Choroid plexus epithelial cell (primary cell): ENCODE results near the gene ATP2C1.

ENCODE experiments used
- DNase-seq: peaks from one replicate; pipeline ENCODE4 v3.0.0-alpha.2; 2010; ENCODE audit warnings: low read depth
- H3K4me3 ChIP-seq: 2 replicates; pipeline ENCODE4 v1.5.1; 2011; ENCODE audit warnings: low read depth, mild to moderate bottlenecking, control low read depth, low read length, moderate library complexity
- TF ChIP-seq, protein P1 (sequence below): conservative IDR thresholded peaks from 2 replicates; pipeline ENCODE4 v1.5.1; 2011; ENCODE audit warnings: low read depth, mild to moderate bottlenecking, control low read depth, inconsistent platforms, low read length, moderate library complexity

The ATP2C1 gene

DNA sequence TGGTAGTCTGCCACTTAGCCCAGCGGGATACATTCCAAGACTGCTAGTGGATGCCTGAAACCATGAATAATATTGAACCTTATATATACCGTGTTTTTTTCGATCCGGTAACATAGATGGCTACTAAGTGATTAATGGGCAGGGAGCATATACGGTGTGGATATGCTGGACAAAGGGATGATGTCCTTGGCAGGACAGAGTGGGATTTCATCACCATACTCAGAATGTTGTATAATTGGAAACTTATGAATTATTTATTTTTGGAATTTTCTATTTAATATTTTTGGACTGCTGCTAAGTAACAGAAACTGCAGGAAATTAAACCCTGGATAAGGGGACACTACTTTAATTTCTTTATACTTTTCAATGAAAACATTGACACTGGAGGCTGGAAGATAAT lies 79.5 kb downstream of the ATP2C1 start:
- no peak overlapping the region for H3K4me3 ChIP-seq
- TF ChIP-seq, protein P1, sequence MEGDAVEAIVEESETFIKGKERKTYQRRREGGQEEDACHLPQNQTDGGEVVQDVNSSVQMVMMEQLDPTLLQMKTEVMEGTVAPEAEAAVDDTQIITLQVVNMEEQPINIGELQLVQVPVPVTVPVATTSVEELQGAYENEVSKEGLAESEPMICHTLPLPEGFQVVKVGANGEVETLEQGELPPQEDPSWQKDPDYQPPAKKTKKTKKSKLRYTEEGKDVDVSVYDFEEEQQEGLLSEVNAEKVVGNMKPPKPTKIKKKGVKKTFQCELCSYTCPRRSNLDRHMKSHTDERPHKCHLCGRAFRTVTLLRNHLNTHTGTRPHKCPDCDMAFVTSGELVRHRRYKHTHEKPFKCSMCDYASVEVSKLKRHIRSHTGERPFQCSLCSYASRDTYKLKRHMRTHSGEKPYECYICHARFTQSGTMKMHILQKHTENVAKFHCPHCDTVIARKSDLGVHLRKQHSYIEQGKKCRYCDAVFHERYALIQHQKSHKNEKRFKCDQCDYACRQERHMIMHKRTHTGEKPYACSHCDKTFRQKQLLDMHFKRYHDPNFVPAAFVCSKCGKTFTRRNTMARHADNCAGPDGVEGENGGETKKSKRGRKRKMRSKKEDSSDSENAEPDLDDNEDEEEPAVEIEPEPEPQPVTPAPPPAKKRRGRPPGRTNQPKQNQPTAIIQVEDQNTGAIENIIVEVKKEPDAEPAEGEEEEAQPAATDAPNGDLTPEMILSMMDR = no peak
- DNase-seq = no peak

- no peak for DNase-seq
- no peak overlapping the region for H3K4me3 ChIP-seq
- TF ChIP-seq, protein P1 = no peak
Observed at GRCh38 chr3:130974201-130974600, 80.3 kb downstream of the ATP2C1 start.

DNA sequence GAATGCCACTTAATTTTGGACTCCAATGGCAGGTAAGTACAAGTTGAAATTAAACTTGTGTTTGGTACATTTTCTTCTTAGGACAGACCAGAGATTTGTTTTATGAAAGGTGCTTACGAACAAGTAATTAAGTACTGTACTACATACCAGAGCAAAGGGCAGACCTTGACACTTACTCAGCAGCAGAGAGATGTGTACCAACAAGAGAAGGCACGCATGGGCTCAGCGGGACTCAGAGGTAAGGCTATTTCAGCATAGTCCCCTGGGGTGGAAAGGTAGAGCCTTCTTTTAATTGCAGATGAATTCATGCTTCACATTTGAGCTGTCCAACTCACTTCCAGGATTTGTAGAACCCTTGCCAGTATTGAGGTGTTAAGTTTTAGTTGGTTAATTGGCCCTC lies 81.4 kb downstream of the ATP2C1 start:
- DNase-seq = no peak
- TF ChIP-seq, protein P1 = no peak
- no peak overlapping the region for H3K4me3 ChIP-seq

- TF ChIP-seq, protein P1 = no peak
- H3K4me3 ChIP-seq = no peak overlapping the region
- no peak for DNase-seq
Observed at GRCh38 chr3:130976706-130977105, 82.8 kb downstream of the ATP2C1 start.

DNA sequence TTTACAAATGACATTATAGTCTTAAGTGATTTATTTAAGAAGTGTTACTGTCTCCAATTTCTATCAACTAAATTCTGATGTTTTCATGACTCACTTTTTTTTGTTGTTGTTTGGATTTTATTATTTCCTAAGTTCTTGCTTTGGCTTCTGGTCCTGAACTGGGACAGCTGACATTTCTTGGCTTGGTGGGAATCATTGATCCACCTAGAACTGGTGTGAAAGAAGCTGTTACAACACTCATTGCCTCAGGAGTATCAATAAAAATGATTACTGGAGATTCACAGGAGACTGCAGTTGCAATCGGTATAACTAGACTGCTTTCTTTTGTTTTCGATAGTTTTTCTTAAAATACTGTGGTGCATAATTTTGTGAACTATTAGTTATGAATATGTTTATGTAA lies 85.2 kb downstream of the ATP2C1 start:
- TF ChIP-seq, protein P1 = no peak
- H3K4me3 ChIP-seq = no peak overlapping the region
- no peak for DNase-seq

GRCh38 chr3:130981469-130981868 lies 87.6 kb downstream of the ATP2C1 start:
- H3K4me3 ChIP-seq = no peak overlapping the region
- no peak for DNase-seq
- TF ChIP-seq, protein P1 = no peak

DNA sequence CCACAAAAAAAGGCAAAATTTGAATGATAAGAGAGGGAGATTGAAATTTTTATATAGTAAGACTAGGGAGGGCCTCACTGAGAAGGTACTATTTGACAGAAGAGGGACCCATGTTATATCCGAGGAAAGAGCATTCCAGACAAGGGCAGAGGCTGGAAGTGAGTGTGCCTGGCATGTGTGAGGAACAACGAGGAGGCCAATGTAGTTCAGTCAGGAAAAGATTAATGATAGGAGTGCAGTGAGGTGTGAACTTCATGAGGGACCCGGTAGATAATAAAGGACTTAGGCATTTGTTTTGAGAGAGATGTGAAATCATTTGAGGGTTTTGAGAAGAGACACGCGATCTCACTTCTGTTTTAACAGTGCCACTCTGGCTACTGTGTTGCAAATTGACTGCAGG lies 96.4 kb downstream of the ATP2C1 start:
- TF ChIP-seq, protein P1 = no peak
- no peak overlapping the region for H3K4me3 ChIP-seq

More for the DNA sequence above, 96.4 kb downstream of the ATP2C1 start:
- DNase-seq = no peak
